Eye (tissue), 1 donor: ENCODE results near the gene SUN1.

Experiments used
- DNase-seq: peaks from one replicate; pipeline ENCODE4 v3.0.0-alpha.2; 2015

The SUN1 gene

DNA sequence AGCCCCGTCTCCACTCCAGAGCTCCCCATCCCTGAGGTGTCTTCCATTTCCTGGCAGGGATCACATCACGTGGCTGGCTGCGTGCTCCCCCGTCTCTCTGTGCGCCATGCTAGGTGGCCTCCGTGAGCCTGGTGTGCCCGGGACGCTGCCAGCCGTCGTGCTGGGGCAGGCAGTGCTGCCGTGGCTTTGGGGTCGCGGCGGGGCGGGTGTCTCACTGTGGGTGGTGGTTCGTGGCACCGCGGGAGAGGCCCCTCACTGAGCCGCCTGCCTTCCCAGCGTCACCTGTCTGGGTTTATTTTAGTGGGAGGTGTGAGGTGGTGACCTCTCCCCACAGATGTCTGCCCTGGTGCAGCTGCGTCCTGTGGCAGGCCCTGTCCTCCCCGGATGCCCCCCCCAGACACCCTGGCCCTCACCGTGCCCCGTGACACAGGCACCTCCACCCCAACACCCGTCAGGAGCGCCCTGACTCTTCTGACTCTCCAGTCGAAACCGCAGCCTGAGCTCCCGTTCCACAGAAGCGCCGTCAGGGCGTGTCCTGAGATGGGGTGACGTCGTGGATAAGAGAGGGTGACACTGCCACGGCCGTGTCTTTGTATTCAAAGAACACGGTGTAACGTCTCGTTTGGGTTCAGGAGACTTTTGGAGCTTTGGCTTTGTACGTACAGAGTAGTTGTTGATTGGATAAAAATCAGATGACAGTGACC lies 62.0 kb downstream of the SUN1 start:
- DNase-seq: no peak

DNA sequence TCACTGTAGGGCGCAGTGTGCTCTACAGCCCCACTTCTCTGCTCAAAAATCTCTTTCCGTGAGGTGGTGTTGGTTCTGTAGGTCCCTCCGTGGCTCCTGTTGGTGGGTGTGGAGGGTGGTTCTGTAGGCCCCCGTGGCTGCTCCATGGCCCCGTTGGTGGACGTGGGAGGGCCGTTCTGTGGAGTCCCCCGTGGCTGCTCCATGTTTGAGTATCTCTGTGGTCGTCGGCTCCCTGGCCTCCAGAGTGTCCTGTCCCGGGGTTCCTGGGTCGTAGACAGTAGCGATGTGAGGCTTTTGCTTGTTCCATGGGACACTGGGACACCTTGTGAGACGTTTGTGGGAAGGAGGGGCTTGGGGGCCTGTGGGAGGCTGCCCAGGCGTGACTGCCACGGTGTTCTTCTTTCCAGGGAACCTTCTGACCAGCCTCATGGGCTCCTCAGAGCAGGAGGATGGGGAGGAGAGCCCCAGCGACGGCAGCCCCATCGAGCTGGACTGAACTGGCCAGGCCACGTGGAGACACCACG lies 62.7 kb downstream of the SUN1 start:
- no peak for DNase-seq

DNA sequence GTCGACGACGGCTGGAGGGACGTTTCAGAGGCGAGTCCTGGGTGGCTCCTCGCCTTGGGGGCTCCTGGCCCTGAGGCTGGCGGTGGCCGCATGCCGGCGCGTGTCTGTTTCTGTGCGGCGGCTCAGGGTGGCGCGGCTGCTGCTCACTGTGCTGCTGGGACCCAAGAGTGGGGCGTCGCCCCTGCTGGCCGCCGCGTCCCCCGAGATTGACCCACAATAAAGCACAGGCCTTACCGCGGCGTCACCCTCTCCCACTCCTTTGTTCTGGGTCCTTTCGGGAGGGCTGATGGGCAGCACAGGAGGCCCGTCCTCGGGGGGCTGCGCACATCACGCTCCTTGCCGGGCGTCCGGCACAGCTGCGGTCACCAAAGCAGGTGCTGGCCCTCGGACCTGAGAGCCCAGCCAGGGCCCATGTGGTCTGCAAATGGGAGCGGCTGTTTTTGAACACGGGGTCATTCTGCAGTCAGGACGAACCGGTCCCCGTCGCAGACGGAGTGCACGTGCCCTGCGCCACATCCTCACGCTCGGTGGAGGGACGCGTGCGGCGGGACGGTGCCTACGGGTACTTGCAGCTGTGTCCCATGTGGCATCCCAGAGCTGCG lies 63.3 kb downstream of the SUN1 start:
- DNase-seq: no peak

DNA sequence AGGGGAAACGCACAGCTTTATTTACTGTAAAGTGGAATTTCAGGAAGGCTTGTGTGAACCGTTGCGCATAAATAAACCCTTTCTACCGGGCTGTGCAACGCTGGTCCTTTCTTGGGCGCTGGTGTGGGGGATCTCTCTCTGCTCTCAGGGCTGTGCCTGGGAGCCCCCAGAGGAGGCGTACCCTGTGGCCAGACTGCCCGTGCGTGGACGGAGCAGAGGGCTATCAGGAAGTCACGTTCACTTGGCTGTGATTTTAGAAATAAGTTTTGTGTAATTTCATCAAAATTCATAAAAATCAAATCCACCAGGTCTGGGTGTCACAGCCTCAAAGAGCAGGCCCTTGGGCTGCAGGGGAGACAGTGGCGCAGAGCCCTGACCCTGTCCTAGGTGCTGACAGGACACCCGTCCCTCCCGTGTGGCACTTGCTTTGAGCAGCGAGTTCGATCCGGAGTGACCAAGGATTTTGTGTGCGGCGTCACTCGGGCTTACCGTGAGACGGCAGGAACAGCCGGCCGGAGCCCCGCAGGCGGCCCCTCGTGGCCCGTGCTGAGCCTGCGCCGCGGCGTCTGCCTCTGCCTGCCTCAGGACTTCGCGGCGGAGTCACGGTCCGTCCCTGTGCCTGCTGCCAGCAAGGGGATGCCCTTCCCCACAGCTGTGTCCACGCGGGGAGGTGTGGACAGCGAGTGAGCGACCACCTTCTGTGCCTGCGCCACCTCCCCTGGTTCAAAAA lies 64.2 kb downstream of the SUN1 start:
- no peak for DNase-seq

DNA sequence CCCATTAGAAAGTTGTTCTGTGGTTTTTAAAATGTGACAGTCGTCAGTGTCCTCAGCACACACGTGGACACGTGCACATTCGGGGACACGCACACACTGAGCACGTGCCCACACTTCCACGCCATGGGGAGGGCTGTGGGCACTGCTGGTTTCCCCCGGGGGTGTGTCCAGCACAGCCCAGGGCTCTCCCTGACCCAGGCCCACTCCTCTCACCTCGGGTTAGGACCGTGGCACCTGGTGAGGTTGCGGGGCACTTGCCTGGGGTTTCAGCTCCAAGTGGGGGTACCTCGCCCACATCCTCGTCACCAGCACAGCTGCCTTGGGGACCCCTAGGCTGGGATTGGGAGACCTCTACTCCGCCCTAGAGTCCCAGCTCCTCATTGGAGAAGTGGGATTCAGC lies 64.8 kb downstream of the SUN1 start:
- no peak for DNase-seq

DNA sequence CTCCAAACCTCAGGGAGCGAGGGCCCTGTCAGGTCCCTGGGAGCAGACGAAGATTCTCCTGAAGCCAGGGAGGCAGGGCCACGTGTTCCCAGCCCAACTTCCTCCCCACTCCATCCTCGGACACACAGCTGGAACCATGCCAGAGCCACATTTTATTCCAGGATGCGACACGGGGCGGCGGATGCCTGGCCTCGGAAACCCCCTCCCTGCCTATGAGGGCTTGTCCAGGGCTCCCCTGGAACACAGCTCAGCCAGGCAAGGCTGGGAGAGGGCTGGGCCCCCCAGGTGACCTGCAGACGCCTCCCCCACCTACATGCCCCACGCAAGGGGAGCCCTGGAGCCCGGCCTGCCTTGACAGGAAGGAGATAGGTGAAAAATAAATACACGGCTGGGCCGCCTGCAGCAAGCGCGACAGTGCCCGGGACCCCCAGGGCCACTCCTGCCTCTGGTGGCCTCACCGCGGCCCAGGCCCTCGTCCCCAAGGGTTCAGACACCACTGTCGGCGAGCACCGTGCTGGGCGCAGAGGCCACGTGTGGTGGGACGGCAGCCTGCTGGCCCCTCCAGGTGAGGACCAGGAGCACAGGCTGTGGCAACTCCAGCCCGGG lies 65.6 kb downstream of the SUN1 start:
- peak; percentile 38 for DNase-seq

DNA sequence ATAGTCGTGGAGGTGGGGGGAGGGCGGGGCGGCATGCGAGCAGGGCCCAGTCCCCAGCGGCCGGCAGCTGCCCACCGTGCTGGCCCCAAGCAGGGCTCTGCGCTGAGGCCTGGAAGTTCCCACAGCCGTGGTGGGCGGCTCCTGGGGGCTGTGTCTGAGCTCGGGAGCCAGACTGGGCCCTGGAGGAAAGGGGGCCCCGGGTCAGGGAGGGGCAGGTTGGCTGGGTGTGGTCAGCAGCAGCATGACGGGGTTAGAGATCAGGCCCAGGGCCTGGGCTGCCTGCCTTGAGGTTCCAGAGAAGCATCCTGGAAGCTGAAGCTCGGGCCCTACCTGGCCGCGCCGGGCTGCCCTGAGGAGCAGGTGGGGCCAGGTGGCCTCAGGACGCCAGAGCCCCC lies 66.2 kb downstream of the SUN1 start:
- DNase-seq: no peak

DNA sequence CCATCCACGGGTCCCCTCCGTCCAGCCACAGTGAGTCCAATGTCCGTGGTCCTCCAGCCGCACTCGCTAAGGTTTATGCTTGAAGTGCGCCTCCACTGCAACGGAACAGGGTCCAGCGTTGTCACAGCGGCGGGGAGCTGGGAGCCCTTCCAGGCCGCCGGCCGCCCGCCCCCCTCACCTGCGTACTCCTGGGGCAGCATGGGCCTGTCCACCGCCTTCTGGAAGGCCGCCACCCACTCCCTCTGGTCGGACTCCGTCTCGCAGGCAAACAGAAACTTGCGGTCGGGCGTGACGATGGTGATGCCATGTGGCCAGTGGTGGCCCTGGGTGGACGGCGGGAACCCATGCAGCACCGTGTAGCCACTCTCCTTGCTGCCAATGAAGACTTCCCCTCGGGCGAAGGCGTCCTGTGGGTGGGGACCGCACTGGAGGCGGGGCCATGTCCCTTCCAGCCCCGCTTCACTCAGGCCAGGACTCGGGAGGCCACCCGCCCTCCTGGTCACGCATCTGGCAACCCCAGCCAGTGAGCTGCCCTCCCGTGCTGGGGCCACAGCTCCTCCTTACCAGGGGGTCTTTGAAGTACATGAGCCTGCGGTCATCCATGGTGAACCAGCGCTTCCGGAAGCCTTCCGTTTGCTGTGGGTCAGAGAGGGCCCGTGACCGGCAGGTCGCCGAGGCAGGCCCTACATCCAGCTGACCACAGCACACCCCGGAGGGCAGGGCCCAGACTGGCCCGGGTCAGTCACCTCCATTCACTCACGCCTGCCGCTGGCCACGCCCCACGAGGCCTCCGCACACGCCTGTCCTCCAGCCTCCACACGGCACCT lies 66.8 kb downstream of the SUN1 start:
- DNase-seq: no peak

DNA sequence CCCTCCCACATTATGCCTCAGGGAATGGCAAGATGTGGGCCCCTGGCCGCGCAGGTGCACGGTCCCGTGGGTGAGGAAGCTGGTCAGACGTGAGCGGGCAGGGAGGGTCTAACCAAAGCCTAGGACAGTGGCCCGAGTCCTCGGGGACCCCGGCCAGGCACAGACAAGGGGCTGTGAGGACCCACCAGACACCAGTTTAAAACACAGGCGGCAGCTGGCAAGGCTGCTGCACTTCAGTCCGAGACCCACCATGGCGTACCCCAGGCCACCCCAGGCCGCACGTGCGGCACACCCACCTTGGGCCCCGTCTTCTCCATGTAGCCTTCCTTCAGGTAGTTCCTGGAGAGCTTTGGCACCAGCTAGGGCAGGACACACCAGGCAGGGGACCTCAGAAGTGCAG lies 67.5 kb downstream of the SUN1 start:
- DNase-seq: no peak

DNA sequence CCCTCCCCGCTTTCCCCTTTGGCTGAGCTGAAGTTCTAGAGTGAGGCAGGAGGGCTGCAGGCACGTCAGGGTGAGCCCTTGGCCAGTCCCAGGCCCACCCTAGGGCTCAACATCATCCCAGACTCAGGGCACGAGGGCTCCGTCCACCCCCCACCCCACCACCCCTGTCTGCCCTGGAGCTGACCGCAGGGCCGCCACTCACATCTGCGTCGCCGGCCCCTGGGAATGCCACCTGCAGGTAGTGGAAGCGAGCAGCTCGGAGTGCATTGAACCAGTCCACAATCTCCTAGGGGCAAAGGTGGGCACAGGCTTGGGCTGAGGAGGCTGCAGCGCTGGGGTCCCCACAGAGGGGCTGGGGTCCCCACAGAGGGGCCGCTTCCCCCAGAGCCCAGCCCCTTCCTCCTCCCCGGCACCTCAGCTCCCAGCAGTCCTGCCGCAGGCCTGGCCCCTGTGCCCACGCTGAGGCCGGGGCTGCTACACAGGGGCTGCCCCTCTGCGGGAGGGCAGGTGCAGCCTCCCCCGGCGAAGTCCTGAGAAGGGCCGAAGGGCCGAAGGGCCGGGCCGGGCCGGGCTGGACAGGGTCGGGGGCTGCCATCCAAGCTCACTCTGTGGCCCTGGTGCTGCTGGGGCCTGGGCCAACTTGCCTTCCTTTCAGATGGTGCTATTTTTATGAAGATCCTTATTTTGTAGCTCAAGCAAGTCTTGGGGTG lies 68.2 kb downstream of the SUN1 start:
- DNase-seq: no peak

DNA sequence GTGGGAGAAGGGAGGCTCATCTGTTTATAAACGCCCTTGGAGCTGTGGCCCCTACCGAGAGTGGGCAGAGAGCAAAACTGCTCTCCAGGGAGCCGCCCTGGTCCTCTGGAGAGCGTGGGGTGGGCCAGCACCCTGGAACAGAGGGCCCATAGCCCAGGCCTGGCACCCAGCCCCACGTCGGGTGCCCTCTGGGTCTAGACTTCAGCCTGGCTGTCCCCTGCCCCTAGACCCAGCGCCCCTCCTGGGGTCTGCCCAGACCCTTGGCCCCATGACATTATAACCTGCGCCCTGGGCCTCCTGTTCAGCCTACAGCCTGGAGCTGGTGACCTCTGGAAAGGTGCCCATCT lies 68.7 kb downstream of the SUN1 start:
- no peak for DNase-seq

DNA sequence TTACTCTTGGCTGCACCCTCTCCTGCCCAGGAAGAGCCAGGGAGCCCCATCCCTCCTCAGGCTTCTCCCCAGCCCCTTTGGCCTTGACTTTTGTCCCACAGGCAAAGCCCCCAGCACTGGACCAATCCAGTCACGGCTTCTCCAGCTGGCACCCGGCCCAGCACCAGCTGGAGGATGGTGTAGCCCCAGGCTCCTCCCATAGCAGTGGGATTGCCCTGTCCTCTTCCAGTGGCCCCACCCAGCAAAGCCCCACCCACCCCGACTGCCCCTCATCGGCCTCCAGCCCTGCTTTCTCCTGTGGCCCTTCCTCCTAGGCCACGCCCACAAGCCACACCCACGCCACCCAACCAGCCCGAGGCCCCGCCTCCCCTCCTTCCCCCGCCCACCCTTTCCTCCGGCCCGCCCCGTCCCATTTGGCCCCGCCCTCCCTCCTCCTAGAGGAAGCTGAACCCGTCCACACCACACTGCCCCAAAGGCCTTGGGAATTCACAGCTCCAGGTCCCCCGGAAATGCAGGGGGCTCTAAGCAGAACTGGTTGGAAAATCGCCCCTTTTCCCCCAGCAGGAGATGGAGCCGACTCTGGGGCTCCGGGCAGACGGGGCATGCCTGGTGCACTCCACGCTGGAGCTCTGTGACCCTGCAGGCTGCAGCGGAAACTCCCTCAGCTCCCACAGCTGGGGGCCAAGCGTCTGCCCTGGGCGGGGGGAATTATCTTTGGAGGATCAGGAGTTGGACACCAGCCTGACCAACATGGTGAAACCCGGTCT lies 69.3 kb downstream of the SUN1 start:
- peak; percentile 81 for DNase-seq

DNA sequence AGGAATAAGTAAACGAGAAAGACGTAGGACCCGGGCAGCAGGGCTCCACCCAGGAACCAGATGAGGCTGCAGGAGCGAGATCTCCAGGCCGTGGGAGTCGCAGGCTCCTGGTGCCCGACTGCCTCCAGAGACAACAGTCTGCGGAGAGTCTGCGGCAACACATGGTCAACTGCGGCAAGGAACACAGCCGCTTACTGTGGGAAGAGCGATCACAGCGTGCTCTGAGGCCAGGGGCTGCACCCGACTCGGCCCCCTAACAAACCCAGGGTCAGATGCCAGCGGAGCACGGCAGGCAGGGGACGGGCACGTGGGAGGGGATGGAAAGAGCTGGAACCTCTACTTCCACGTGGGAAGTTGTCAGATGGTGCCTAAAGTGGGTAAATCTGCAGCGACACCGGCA lies 70.7 kb downstream of the SUN1 start:
- DNase-seq: no peak

DNA sequence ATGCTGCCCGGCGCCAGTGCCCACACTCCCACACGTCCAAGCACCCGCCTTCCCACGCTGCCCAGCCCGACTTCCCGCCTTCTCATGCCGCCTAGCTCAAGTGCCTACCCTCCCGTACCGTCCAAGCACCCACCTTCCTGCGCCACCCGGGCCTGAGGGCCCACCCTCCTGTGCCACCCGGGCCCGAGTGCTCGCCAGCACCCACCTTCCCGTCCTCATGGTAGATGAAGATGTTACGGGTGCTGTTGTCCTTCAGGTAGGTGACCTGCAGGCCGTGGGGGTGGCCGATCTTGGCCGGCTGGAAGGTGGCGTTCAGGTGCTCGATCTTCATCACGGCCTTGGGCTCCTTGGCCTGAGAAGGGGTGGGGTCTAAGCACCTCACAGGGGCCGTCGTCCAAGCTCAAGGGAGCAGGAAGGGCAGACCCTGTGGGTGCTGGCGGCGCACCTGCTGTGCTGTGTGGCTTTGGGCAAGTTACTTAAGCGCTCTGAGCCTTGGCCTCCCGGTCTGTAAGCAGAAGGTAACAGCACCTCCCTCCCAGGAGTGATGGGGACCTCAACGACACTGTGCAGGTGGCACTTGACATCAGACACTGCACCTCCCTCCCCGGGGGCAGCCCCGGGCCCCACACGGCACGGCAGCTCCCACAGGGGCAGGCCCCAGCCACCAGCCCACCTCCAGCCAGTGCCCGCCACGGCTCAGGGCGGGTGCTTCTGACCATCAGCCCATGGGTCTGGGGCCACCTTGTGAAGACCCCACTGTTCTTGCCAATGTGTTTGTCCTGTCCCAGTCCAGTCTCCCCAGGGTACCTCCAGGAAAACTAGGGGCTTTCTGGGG lies 71.9 kb downstream of the SUN1 start:
- DNase-seq: no peak

DNA sequence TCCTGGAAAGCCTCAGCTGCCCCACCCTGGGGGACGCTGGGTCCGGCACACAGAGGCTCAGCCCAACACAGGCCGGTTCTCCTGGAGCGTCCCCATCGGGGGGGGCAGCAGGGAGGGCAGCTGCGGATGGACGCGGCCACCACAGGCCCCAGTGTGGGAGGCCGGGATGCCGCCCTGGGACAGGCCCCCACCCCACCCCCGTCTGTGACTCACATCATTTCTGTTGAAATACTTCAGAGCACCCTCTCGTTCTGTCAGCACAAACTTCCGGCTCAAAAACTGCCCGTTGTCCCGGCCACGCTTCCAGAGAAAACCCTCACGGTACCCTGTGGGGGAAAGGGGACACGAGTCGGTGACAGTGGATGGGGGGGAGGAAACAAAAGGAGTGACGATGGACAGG lies 72.6 kb downstream of the SUN1 start:
- DNase-seq: no peak

DNA sequence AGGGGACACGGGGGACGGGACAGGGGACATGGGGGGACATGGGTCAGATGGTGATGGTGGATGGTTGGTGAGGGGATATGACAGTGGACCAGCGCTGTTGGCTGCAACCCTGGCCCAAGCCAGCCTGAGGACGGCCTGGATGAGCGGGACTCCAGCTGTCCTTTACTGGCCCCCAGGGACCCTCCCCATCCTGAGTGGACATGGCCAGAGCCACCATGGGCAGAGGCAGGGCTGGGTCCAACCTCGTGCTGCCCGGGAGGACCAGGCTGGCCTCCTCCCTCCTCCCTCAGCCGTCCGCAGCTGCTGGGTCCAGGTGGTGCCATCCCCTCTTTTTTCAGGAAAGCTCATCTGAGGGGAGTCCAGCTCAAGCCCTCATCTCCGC lies 74.5 kb downstream of the SUN1 start:
- no peak for DNase-seq

DNA sequence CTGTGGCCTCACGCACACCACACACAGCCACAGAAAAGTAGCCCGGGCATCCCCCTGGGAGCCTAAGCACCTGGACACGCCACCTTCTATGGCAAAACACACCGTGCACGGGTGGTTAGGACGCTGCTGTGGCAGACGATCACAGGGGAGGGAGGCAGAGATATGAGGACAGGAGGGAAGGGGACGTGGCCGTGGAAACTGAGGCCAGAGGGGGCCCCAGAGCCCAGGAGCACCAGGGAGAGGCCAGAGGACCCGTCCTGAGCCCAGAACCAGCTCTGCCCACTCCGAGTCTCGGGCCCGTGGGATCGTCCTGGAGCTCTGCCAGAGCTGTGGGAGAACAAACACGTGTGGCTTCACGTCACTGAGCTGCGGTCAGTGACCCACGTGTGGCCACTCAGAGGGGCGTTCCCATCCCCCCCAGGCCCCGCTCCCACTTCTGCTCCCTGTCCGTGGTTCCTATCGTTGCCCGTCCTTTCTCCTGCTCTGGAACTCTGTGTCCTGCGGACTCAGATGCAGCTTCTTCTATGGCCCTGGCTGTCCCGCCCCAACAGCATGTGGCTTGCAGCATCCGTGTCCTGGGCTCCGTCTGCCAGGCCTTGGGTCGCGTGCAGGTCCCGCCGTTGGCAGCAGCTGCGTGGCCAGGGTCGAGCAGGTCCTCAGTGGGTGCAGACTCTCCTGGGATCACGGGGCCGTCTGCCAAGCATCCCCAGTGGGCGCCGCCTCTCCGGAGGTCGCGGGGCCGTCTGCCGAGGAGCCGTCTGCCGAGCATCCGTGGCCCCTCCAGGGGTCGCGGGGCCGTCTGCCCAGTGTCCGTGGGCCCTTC lies 75.1 kb downstream of the SUN1 start:
- no peak for DNase-seq

DNA sequence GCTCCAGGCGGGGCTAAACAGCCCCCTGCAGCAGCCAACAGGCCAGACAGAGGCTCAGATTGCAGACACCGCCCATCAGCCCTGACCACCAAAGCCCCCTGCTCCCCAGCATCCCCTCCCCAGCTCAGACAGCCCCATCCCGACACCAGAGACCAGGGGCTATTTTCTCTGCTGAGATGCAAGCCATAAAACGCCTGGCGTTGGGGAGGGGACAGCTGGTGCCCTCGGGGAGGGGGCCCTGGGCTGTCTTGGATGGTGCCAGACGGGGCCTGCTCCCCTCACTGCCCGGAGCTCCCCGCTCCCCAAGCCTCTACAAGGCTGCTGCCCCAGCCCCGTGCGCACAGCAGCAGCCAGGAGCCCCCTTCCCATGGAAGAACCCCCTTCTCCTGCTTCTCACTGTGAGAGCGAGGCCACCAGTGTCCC lies 75.9 kb downstream of the SUN1 start:
- no peak for DNase-seq

DNA sequence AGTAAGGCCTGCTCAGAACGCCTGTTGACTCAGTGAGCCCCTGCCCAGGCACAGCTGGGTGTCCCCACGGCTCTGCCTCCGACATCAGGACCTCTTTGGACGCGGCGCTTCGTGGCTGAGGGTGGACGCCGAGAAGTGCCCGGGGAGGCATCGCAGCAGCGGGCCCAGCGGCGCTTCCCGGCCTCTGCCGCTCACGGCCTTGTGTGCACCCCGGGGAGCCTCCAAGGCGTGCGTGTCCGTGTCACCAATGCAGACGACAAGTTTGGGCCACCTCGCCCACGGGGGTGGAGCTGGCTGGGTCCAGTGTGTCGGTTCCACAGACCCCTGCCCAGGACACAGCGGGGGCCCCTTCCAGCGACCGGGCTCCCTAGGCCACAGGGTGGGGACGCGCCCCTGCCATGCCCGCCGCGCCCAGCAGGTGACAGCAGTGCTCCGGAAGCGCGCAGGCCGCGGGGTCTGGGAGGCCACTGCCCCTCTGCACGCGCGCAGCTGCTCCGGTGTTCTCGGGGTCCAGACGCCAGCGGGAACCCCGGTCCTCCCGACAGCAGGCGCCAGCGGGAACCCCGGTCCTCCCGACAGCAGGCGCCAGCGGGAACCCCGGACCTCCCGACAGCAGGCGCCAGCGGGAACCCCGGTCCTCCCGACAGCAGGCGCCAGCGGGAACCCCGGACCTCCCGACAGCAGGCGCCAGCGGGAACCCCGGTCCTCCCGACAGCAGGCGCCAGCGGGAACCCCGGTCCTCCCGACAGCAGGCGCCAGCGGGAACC lies 76.5 kb downstream of the SUN1 start:
- peak; percentile 82 for DNase-seq
